Astrocyte of the hippocampus (primary cell): ENCODE results near the gene S1PR1.
"Not testable (repeated sequence)": the region's sequence is repeated elsewhere in the genome, so short reads cannot be mapped to it uniquely, and the experiment has no call there.

Experiments used
- DNase-seq: peaks from one replicate; pipeline ENCODE4 v3.0.0; 2011; ENCODE audit warnings: low read depth, low spot score

Gene S1PR1

GRCh38 chr1:101236516-101237228, at the start of gene S1PR1:
S1PR1 (plus strand) TSS chr1:101237019; CDS start chr1:101238985, 1,966 bp downstream.
- peak; percentile 69 for DNase-seq

- no peak for DNase-seq
Measured at GRCh38 chr1:101187297-101187696, 49.5 kb upstream of the S1PR1 start.

DNA sequence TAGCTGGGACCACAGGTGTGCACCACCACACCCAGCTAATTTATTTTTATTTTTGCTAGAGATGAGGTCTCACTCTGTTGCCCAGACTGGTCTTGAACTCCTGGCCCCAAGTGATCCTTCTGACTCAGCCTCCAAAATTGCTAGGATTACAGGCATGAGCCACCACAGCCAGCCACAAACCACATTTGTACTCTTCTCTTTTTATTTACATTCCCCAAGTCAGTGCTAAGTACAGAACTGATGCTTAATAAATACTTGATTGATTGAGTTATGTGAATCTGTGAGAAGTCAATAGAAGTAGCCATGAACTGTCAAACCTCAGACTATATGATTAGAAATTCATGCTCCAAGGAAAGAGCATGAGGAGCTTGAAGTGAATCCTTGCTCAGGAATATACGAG, 48.5 kb upstream of the S1PR1 start:
- peak; percentile 61 for DNase-seq

DNA sequence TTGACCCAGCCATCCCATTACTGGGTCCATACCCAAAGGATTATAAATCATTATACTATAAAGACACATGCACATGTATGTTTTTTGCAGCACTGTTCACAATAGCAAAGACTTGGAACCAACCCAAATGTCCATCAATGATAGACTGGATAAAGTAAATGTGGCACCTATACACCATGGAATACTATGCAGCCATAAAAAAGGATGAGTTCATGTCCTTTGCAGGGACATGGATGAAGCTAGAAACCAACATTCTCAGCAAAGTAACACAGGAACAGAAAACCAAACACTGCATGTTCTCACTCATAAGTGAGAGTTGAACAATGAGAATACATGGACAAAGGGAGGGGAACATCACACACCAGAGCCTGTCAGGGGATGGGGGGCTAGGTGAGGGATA, 47.9 kb upstream of the S1PR1 start:
- not testable (repeated sequence) for DNase-seq

DNA sequence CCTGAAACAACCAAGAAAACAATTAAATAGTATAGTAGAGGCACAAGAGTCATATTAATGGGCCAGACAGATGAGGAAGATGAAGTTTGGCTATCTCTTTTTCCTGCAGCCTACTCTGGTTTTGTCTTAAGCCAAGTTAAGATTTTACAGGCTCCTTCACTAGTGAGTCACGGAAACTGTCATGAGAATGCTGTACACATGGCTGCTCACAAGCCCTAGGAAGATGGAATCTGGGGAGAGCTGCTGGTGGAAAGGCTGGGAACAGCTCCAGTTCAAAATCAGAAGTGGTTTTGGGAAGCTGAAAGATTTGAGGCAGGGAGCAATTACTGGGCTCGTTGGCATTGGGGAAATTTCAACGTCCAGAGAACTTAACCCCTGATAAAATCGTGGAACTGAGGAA, 46.4 kb upstream of the S1PR1 start:
- peak; percentile 82 for DNase-seq

DNA sequence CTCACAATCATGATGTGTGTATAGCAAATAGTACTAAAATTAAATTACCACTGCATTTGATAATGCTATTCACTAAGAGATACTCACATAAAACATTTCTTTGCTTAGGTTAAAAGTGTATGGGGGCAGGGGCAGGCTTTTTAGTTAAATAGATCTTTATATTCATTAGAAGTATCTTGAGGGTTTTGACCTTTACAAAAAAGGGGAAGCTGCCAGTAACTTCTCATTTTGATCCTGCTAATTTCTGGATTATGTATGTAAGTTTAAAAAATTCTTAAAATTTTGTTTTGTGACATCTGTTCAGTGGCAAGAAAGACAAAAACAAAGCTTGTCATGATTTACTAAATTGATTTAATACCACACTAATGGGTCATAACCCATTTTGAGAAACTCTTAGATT, 45.8 kb upstream of the S1PR1 start:
- no peak for DNase-seq

- DNase-seq = no peak
Measured at GRCh38 chr1:101193733-101194169, 43.1 kb upstream of the S1PR1 start.

DNA sequence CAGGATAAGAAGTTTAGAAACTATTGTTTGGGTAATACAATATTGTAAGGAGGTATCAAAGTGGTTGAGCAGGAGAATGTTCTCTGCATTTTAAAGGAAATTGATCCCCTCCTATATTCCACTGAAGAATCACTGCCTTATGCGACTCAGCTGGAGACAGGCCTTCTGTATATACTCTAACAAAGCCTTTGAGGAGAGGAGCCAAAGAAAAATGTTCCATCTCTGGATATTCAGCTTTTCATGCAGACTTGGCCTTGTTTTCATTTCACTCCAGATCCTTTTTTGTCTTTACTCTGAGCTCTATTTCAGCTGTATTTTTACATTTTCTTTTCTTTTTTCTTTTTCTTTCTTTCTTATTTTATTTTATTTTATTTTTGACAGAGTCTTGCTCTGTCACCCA, 42.1 kb upstream of the S1PR1 start:
- no peak for DNase-seq

GRCh38 chr1:101196668-101197067, 40.2 kb upstream of the S1PR1 start:
- no peak for DNase-seq

DNA sequence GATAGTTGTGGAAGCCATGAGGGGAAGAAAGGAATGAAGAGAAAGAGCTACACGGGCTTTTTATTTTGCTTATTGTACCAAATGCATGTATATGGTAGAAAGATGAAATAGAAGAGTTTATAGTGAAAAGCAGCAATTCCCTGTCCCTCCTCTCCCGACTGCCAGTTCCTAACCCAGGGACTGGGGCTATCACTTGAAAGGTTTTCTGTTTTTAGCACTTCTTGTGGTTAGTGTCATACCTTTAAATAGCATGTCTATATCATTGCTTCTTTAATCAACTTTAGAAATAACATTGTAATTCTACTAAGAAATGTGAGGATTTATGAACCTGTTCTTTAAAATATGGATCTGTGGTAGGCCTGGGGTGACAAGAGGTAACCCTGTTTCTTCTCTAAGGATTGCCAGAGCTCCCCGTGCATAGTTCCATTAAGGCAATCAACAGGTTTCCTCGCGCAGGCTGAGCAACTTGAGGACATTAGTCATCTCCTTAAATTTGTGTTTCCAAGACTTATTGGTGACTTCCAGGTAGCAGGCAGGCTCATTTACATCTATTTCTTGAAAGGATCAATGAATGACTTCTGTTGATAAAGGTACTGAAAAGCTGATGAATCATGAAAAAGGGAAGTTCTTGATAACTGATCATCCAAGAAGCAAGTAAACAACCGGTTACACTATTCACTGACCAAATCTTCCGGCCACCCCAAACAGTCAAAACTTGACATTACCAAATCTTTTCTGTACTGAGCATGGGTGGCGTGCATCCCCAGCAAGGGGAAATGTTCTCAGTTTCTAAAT, 37.8 kb upstream of the S1PR1 start:
- no peak for DNase-seq

DNA sequence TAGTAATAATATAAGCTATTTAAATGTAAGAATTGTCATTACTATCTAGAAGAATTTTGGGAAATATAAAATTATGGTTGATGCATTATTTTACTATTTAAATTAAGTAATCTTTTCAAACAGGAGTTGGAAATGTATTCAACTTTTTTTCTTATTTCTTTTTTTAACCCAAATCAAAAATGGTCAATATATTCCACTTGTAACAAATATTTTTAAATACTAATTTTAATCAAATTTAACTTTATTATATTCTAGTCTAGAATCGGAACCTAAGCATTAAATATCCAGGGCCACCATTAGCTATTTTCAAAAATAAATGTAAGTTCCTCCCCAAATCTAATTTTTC, 37.2 kb upstream of the S1PR1 start:
- DNase-seq = no peak

DNA sequence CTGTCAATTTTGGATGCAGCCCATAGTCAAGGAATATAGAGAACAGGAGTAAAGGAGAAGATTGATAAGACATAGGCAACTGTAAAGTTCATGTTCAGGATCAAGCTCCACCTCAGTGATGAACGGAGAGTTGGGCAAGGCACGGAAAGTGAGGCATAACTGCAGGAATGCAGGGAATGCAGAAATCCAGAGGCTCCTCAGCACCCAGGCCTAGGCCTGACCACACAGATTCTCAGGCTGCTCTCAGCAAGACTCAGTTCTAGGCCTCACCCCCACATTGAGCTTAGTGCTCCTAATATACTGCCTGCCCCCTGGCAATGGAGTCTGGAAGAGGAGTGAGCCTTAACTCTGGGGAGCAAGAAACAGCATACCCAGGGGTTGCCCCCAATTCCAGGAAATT, 36.3 kb upstream of the S1PR1 start:
- DNase-seq = peak; percentile 91

GRCh38 chr1:101203820-101204540, 32.8 kb upstream of the S1PR1 start:
- DNase-seq = peak; percentile 78

- no peak for DNase-seq
Measured at GRCh38 chr1:101205457-101205856, 31.4 kb upstream of the S1PR1 start.

DNA sequence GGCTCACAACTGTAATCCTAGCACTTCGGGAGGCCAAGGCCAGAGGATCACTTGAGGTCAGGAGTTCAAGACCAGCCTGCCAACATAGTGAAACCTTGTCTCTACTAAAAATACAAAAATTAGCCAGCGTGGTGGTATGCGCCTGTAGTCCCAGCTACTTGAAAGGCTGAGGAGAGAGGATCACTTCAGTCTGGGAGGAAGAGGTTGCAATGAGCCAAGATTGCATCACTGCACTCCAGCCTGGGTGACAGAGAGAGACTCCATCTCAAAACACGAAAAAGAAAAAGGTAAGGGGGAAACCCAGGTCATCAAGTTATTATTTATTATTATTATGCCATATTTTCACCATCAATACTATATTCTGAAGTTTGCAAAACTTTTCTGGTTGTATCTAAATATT, 30.7 kb upstream of the S1PR1 start:
- DNase-seq = not testable (repeated sequence)

- not testable (repeated sequence) for DNase-seq
Measured at GRCh38 chr1:101207271-101207670, 29.5 kb upstream of the S1PR1 start.

- DNase-seq = peak; percentile 80
Measured at GRCh38 chr1:101207891-101208290, 28.9 kb upstream of the S1PR1 start.

DNA sequence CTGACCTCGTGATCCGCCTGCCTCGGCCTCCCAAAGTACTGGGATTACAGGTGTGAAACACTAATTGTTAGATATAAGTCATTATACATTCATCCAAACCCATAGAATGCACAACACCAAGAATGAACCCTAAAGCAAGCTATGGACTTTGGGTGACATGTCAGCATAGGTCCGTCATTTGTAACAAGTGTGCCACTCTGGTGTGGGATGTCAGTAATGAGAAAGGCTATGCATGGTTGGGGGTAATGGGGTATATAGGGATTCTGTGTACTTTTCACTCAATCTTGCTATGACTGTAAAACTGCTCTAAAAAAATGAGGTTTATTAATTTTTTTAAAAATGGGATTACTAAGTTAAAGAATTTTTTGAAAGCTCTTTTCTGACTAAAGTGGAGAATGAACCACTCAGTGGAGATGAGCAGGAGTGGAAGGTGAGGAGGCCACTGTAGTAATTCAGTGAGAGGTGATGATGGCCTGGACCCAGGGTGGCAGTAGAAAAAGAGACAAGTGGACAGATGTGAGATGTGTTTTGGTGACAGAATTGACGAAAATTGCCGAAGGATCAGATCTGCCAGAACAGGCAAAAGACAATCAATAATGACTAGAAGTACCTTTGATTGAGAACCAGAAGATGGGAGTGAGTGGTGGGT, 21.3 kb upstream of the S1PR1 start:
- DNase-seq = no peak

DNA sequence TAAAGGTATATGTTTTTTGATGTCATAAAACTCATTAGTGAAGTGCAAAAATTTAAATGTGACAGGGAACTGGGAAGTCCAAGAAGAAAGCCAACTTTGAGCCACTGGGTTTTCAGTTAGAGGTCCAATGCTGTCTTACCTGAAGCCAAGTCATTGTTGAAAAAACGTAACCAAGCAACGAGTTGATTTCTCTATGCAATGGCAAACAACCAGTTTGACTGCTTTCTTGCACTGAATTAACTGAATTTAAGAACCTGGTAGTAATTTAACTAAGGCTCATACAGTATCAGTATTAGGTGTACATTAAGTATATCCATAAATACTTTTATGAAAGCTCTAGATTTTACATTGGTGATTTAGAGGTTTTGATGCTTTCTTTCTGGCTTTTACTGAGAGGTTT, 20.2 kb upstream of the S1PR1 start:
- no peak for DNase-seq

GRCh38 chr1:101217148-101217547, 19.7 kb upstream of the S1PR1 start:
- no peak for DNase-seq

- DNase-seq = not testable (repeated sequence)
Measured at GRCh38 chr1:101218968-101219367, 17.9 kb upstream of the S1PR1 start.
